Calu3 (cell line): ENCODE results near the gene MYO3B. TPM values are rescaled to one million over a fixed set of nuclear protein-coding genes. Genes with fewer than 3 reads are reported as not detected.
"Not testable (repeated sequence)": the region's sequence is repeated elsewhere in the genome, so short reads cannot be mapped to it uniquely, and the experiment has no call there.

ENCODE experiments used
- BruUV-seq: library from RNA; stranded (reverse); fragments of 400-500 nt; replicated peaks from 2 replicates; lab custom pipeline; 2021; lab: Mats Ljungman, UMichigan
- CTCF ChIA-PET: fragments of 300-600 bp; sonication (Branson Sonifier 250); formaldehyde crosslinking; loops from one replicate; lab custom pipeline; 2022; ENCODE audit warnings: antibody characterized with exemption; lab: Charles Lee
- DNase-seq: peaks from one replicate; pipeline ENCODE4 v3.0.0; 2022
- H3K27ac Mint-ChIP-seq: one replicate; pipeline ENCODE4 v1.8.0; 2022; ENCODE audit warnings: mixed read lengths; ENCODE audit not compliant: unreplicated experiment
- H3K27me3 Mint-ChIP-seq: one replicate; pipeline ENCODE4 v1.8.0; 2022; ENCODE audit warnings: mixed read lengths; ENCODE audit not compliant: unreplicated experiment
- H3K36me3 Mint-ChIP-seq: one replicate; pipeline ENCODE4 v1.8.0; 2022; ENCODE audit warnings: mild to moderate bottlenecking, moderate library complexity, mixed read lengths; ENCODE audit not compliant: insufficient read depth, unreplicated experiment
- H3K4me1 Mint-ChIP-seq: one replicate; pipeline ENCODE4 v1.8.0; 2022; ENCODE audit warnings: mild to moderate bottlenecking, low read depth, mixed read lengths; ENCODE audit not compliant: unreplicated experiment
- H3K4me3 Mint-ChIP-seq: one replicate; pipeline ENCODE4 v1.8.0; 2022; ENCODE audit warnings: mild to moderate bottlenecking, low read depth, moderate library complexity, mixed read lengths; ENCODE audit not compliant: unreplicated experiment
- H3K9me3 Mint-ChIP-seq: one replicate; pipeline ENCODE4 v1.8.0; 2022; ENCODE audit warnings: low read depth, mixed read lengths; ENCODE audit not compliant: unreplicated experiment
- CTCF ChIP-seq: fragments of 200-600 bp; IDR thresholded peaks from one replicate; pipeline ENCODE4 v1.8.0; 2022; ENCODE audit warnings: antibody characterized with exemption; ENCODE audit not compliant: unreplicated experiment
- intact Hi-C: fragments of 100-400 bp; cut with micrococcal nuclease; formaldehyde crosslinking; loops from one replicate; pipeline ENCODE4 v1.10.0; 2022; ENCODE audit not compliant: unreplicated experiment
- total RNA-seq: library from RNA; stranded (reverse); gene quantifications from 2 replicates; pipeline ENCODE4 v1.2.3, GENCODE V29; 2022

Gene MYO3B
- total RNA-seq, 1 experiment from 2014 or later: 5.0 TPM

- TF ChIP-seq CTCF: no peak
- H3K36me3 Mint-ChIP-seq: no peaks in the 10 kb centered on the region
- CTCF ChIA-PET: no interaction called here
- H3K4me1 Mint-ChIP-seq: no peaks in the 10 kb centered on the region
- H3K4me3 Mint-ChIP-seq: no peak overlapping the region
- intact Hi-C loops: no loop called here
- BruUV-seq: no TSS peak
- no peak overlapping the region for H3K27ac Mint-ChIP-seq
- H3K27me3 Mint-ChIP-seq: no peaks in the 10 kb centered on the region
- DNase-seq: no peak
- H3K9me3 Mint-ChIP-seq: no peaks in the 10 kb centered on the region
Measured at GRCh38 chr2:170428868-170429267, 250.9 kb downstream of the MYO3B start.

- no peak for DNase-seq
- no peaks in the 10 kb centered on the region for H3K9me3 Mint-ChIP-seq
- CTCF ChIA-PET: no interaction called here
- H3K4me3 Mint-ChIP-seq: no peak overlapping the region
- no peaks in the 10 kb centered on the region for H3K27me3 Mint-ChIP-seq
- H3K36me3 Mint-ChIP-seq: no peaks in the 10 kb centered on the region
- no peak for TF ChIP-seq CTCF
- intact Hi-C loops: no loop called here
- H3K27ac Mint-ChIP-seq: no peak overlapping the region
- H3K4me1 Mint-ChIP-seq: peaks cover 8% of the 10 kb centered on the region
- BruUV-seq: no TSS peak
Measured at GRCh38 chr2:170432823-170433222, 254.9 kb downstream of the MYO3B start.

- BruUV-seq: no TSS peak
- peaks cover 8% of the 10 kb centered on the region for H3K4me1 Mint-ChIP-seq
- TF ChIP-seq CTCF: no peak
- H3K36me3 Mint-ChIP-seq: no peaks in the 10 kb centered on the region
- H3K27me3 Mint-ChIP-seq: no peaks in the 10 kb centered on the region
- CTCF ChIA-PET: no interaction called here
- intact Hi-C loops: no loop called here
- DNase-seq: no peak
- H3K4me3 Mint-ChIP-seq: no peak overlapping the region
- no peak overlapping the region for H3K27ac Mint-ChIP-seq
- H3K9me3 Mint-ChIP-seq: no peaks in the 10 kb centered on the region
Measured at GRCh38 chr2:170433448-170433847, 255.5 kb downstream of the MYO3B start.

- H3K27ac Mint-ChIP-seq, intact Hi-C loops, H3K4me1 Mint-ChIP-seq, H3K27me3 Mint-ChIP-seq, H3K9me3 Mint-ChIP-seq, CTCF ChIA-PET, H3K4me3 Mint-ChIP-seq, DNase-seq, H3K36me3 Mint-ChIP-seq, BruUV-seq: not testable (repeated sequence)
Measured at GRCh38 chr2:170434396-170434795, 256.4 kb downstream of the MYO3B start.

- no peak overlapping the region for H3K27ac Mint-ChIP-seq
- intact Hi-C loops: no loop called here
- no TSS peak for BruUV-seq
- H3K4me3 Mint-ChIP-seq: no peak overlapping the region
- no peaks in the 10 kb centered on the region for H3K9me3 Mint-ChIP-seq
- peaks cover 8% of the 10 kb centered on the region for H3K4me1 Mint-ChIP-seq
- no peaks in the 10 kb centered on the region for H3K36me3 Mint-ChIP-seq
- TF ChIP-seq CTCF: no peak
- no peak for DNase-seq
- CTCF ChIA-PET: no interaction called here
- no peaks in the 10 kb centered on the region for H3K27me3 Mint-ChIP-seq
Measured at GRCh38 chr2:170434900-170435621, 257.1 kb downstream of the MYO3B start.
